ENCODE data around the gene VWA5A.

GRCh38 chr11:124115782-124116616, 749 bp downstream of the VWA5A start:
- no peak for TF ChIP-seq CTCF (IDR thresholded peaks at IDR 0.05; ENCODE audit: borderline replicate concordance, extremely low read depth, low read length, poor library complexity, severe bottlenecking)
- no peak for TF ChIP-seq EZH2 (IDR thresholded peaks at IDR 0.05; ENCODE audit: borderline replicate concordance, low read depth, low read length, severe bottlenecking)

All from DND-41 (cell line).